Keratinocyte (primary cell): ENCODE results near the gene ZNF275.

Source experiments
- EZH2 ChIP-seq: IDR thresholded peaks from one replicate; pipeline ENCODE4 v1.6.1; 2012; ENCODE audit warnings: inconsistent platforms, mild to moderate bottlenecking, low read length, moderate library complexity
- TF ChIP-seq, protein P1 (sequence below), 3 experiments: IDR thresholded peaks in 1 of 3; conservative IDR thresholded peaks in 1 of 3; optimal IDR thresholded peaks in 1 of 3; 2 replicates in 2 of 3; 3 replicates in 1 of 3; pipeline versions ENCODE3 to v1.5.1; 2011; ENCODE audit warnings: low read length in 3 of 3, mild to moderate bottlenecking in 3 of 3, moderate library complexity in 2 of 3, control low read depth in 1 of 3, inconsistent platforms in 1 of 3; ENCODE audit not compliant: insufficient read depth in 2 of 3; ENCODE audit errors: extremely low read depth in 1 of 3

GRCh38 chrX:153347530-153347929, 13.6 kb downstream of the ZNF275 start:
- TF ChIP-seq, protein P1, sequence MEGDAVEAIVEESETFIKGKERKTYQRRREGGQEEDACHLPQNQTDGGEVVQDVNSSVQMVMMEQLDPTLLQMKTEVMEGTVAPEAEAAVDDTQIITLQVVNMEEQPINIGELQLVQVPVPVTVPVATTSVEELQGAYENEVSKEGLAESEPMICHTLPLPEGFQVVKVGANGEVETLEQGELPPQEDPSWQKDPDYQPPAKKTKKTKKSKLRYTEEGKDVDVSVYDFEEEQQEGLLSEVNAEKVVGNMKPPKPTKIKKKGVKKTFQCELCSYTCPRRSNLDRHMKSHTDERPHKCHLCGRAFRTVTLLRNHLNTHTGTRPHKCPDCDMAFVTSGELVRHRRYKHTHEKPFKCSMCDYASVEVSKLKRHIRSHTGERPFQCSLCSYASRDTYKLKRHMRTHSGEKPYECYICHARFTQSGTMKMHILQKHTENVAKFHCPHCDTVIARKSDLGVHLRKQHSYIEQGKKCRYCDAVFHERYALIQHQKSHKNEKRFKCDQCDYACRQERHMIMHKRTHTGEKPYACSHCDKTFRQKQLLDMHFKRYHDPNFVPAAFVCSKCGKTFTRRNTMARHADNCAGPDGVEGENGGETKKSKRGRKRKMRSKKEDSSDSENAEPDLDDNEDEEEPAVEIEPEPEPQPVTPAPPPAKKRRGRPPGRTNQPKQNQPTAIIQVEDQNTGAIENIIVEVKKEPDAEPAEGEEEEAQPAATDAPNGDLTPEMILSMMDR (optimal IDR thresholded peaks at IDR 0.05 in 1 of 3, IDR thresholded peaks at IDR 0.05 in 1 of 3, conservative IDR thresholded peaks at IDR 0.05 in 1 of 3; ENCODE audit: extremely low read depth in 1 of 3, insufficient read depth in 2 of 3, low read length in 3 of 3): no peak
- TF ChIP-seq EZH2: no peak
